Activated CD4-positive, alpha-beta memory T cell treated with anti-CD3 and anti-CD28 coated beads for 36 hours (primary cell): ENCODE measurements around the gene ABHD2. TPM values are rescaled to one million over a fixed set of nuclear protein-coding genes. Genes with fewer than 3 reads are reported as not detected.
A peak's percentile ranks its signal among the peaks of the same experiment; 100 is the strongest.

ENCODE experiments used
- CTCF ChIA-PET: fragments of 350-600 bp; sonication (Branson Sonifier 250); formaldehyde crosslinking; loops from one replicate; lab custom pipeline; 2021; ENCODE audit warnings: antibody characterized with exemption, inconsistent platforms; lab: Charles Lee
- POLR2A ChIA-PET: fragments of 350-600 bp; sonication (Branson Sonifier 250); formaldehyde crosslinking; loops from one replicate; lab custom pipeline; 2021; ENCODE audit warnings: antibody characterized with exemption; lab: Charles Lee
- DNase-seq: peaks from one replicate; pipeline ENCODE4 v3.0.0-alpha.2; 2020
- H3K27ac Mint-ChIP-seq: one replicate; pipeline ENCODE4 v1.8.0; 2021; ENCODE audit warnings: mixed read lengths
- H3K27me3 Mint-ChIP-seq: one replicate; pipeline ENCODE4 v1.8.0; 2021; ENCODE audit warnings: mixed read lengths
- H3K36me3 Mint-ChIP-seq: one replicate; pipeline ENCODE4 v1.8.0; 2021; ENCODE audit warnings: mixed read lengths
- H3K4me1 Mint-ChIP-seq: one replicate; pipeline ENCODE4 v1.8.0; 2021; ENCODE audit warnings: low read depth, mixed read lengths
- H3K4me3 Mint-ChIP-seq: one replicate; pipeline ENCODE4 v1.8.0; 2021; ENCODE audit warnings: mild to moderate bottlenecking, mixed read lengths
- H3K9me3 Mint-ChIP-seq: one replicate; pipeline ENCODE4 v1.8.0; 2021; ENCODE audit warnings: mixed read lengths
- intact Hi-C: fragments of 100-400 bp; cut with micrococcal nuclease; formaldehyde crosslinking; loops from one replicate; pipeline ENCODE4 v1.15.1; 2023
- total RNA-seq, 2 experiments: library from RNA; stranded (reverse); gene quantifications; one replicate each; pipeline ENCODE4 v1.2.3, GENCODE V29; 2021

Gene ABHD2
- total RNA-seq, 2 experiments from 2014 or later = 36.0 to 38.5 TPM

DNA sequence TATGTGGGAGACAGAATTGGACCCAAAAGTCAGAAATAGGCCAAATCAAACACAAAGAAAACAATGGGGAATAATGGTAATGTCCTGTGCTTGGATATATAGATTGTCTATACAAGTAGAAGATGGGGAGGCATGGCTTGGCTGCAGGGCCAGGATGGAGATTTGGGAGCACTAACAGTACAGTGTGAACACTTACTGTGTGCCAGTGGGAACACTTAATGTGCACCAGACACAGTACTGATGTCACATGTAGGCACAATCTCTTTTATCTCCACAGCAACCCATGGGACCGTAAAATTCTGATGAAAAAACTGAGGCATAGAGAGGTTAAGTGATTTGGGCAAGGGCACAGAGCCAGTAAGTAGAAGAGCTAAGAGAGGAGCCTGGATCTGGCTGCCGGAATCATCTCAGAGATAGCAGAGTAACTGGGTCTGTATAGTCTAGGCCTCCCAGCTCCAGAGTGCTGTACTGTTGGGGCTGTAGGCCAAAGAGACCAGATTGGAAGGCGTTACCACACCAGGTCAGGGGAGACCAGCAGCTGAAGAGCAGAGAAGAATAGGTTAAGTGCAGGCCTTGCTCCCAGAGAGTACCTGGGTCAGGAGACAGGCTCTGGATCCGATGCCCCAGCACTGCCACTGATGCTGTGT, 69.8 kb downstream of the ABHD2 start:
- CTCF ChIA-PET = interaction anchor here (0.5 to 1.5 kb wide), 5 partner anchors 8 to 129 kb away, joined by 3 to 6 read pairs (median 3); no protein-coding TSS in a partner anchor
- intact Hi-C loops = no loop called here
- POLR2A ChIA-PET = no interaction called here
- DNase-seq = no peak
- Mint-ChIP-seq H3K27ac (no peak overlapping the region), H3K36me3 (peaks cover 13% of the 10 kb centered on the region), H3K4me1 (no peaks in the 10 kb centered on the region), H3K4me3 (no peak overlapping the region), H3K27me3 (no peaks in the 10 kb centered on the region), H3K9me3 (no peaks in the 10 kb centered on the region)

DNA sequence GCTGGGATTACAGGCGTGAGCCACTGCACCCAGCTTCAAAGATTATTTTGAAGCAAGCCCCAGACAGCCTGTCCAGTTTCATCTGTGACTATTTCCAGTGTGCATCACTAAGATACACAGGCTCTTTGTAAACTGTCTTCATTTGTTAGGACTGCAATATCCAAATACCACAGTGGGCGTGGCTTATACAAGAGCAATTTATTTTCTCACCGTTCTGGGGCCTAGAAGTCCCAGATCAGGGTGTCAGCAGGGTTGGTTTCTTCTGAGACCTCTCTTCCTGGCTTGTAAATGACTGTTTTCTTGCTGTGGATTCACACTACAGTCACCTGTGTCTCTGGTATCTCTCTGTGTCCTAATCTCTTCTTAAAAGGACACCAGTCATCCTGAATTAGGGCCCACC, 73.4 kb downstream of the ABHD2 start:
- no peaks in the 10 kb centered on the region for H3K27me3 Mint-ChIP-seq
- no peak for DNase-seq
- H3K4me3 Mint-ChIP-seq = no peak overlapping the region
- H3K9me3 Mint-ChIP-seq = no peaks in the 10 kb centered on the region
- peaks cover 2% of the 10 kb centered on the region for H3K36me3 Mint-ChIP-seq
- ChIA-PET CTCF (interaction anchor here (0.6 to 2.9 kb wide), 4 partner anchors 10 to 104 kb away, joined by 3 to 15 read pairs (median 4); no protein-coding TSS in a partner anchor), POLR2A (no interaction called here)
- intact Hi-C loops = loop anchor here (10.0 kb wide), 1 partner anchor 537 kb away; the partner anchor contains the start of gene AEN
- H3K27ac Mint-ChIP-seq = no peak overlapping the region
- H3K4me1 Mint-ChIP-seq = peaks cover 8% of the 10 kb centered on the region

- intact Hi-C loops = loop anchor here (10.0 kb wide), 1 partner anchor 539 kb away; the partner anchor contains the start of gene AEN
- Mint-ChIP-seq H3K27me3 (no peaks in the 10 kb centered on the region), H3K27ac (no peak overlapping the region), H3K4me1 (peaks cover 21% of the 10 kb centered on the region), H3K36me3 (peaks cover 2% of the 10 kb centered on the region), H3K9me3 (no peaks in the 10 kb centered on the region), H3K4me3 (no peak overlapping the region)
- POLR2A ChIA-PET = no interaction called here
- DNase-seq = no peak
- CTCF ChIA-PET = interaction anchor here (2.4 kb wide), 1 partner anchor 14 kb away, joined by 9 read pairs; no protein-coding TSS in a partner anchor
Measured at GRCh38 chr15:89163271-89164055, 75.2 kb downstream of the ABHD2 start.

- Mint-ChIP-seq H3K36me3 (peaks cover under 1% of the 10 kb centered on the region), H3K4me3 (no peak overlapping the region), H3K27ac (no peak overlapping the region), H3K9me3 (no peaks in the 10 kb centered on the region), H3K27me3 (no peaks in the 10 kb centered on the region), H3K4me1 (peaks cover 29% of the 10 kb centered on the region)
- POLR2A ChIA-PET = no interaction called here
- CTCF ChIA-PET = interaction anchor here (0.7 to 4.5 kb wide), 3 partner anchors 13 to 260 kb away, joined by 3 to 20 read pairs (median 9); no protein-coding TSS in a partner anchor
- DNase-seq = no peak
- intact Hi-C loops = loop anchor here (5.0 to 10.0 kb wide), 3 partner anchors 37 to 540 kb away; partner anchors contain the start of gene AEN
Measured at GRCh38 chr15:89164712-89165211, 76.5 kb downstream of the ABHD2 start.

- no peak for DNase-seq
- Mint-ChIP-seq H3K9me3 (no peaks in the 10 kb centered on the region), H3K36me3 (peaks cover 2% of the 10 kb centered on the region), H3K4me3 (no peak overlapping the region), H3K27ac (peak overlapping the region; percentile 13), H3K4me1 (peaks cover 29% of the 10 kb centered on the region), H3K27me3 (no peaks in the 10 kb centered on the region)
- ChIA-PET POLR2A (no interaction called here), CTCF (interaction anchor here (0.6 to 4.5 kb wide), 5 partner anchors 8 to 261 kb away, joined by 3 to 81 read pairs (median 20); no protein-coding TSS in a partner anchor)
- intact Hi-C loops = loop anchor here (2.0 to 10.0 kb wide), 4 partner anchors 38 to 541 kb away; partner anchors contain the start of gene AEN
Measured at GRCh38 chr15:89165677-89166076, 77.4 kb downstream of the ABHD2 start.

DNA sequence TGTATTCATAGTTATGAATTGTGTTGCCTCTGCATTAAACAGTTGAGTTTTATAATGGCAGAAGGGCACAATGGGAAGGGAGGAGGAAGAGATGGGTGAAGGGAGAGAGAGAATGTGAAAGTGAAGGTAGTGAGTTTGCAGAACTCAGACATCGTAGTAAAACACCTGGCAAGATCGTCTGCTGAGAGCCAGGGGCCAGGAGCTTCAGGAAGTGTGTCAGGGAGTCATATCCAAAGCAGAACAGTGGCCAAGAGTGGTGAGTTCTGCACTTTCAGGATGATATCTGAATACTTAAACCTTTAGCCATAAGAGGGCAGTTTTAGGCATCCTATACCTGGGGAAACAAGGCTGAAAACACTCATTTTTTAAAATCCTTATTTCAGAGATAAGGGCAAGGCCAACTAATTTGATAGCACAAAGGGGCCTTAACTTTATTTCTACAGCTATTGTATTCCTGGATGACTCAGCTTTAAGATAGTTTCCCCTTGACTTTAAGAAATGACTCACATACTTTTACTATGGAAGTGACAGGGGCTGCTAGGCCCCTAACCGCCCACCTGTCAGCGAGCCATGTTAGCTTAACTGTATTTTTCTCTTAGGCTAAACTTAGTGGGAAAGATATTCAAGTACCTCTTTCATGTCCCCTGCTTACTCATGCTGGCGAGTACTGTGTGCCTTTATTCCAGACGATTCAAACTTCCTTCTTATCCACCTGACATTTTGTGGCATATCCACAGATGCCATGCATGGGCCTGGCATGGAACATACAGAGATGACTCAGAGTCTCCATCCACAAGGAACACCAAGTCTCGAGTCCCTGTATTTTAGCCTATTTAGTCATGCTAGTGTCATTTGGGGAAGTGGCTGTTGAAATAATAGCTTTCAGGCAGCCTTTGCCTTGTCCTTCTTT, 79.3 kb downstream of the ABHD2 start:
- intact Hi-C loops = loop anchor here (1.0 to 10.0 kb wide), 8 partner anchors 13 to 543 kb away; partner anchors contain the start of gene AEN
- no peaks in the 10 kb centered on the region for H3K9me3 Mint-ChIP-seq
- CTCF ChIA-PET = interaction anchor here (0.7 to 4.5 kb wide), 18 partner anchors 10 to 263 kb away, joined by 3 to 81 read pairs (median 6); partner anchors contain the start of gene ABHD2
- peaks cover 29% of the 10 kb centered on the region for H3K4me1 Mint-ChIP-seq
- POLR2A ChIA-PET = interaction anchor here (0.8 to 3.0 kb wide), 9 partner anchors 10 to 529 kb away, joined by 3 to 26 read pairs (median 4); partner anchors contain the start of genes ABHD2 and ISG20
- H3K27me3 Mint-ChIP-seq = no peaks in the 10 kb centered on the region
- peak overlapping the region; percentile 83 for H3K27ac Mint-ChIP-seq
- peak; percentile 85 for DNase-seq
- peak overlapping the region; percentile 44 for H3K4me3 Mint-ChIP-seq
- peaks cover 2% of the 10 kb centered on the region for H3K36me3 Mint-ChIP-seq

DNA sequence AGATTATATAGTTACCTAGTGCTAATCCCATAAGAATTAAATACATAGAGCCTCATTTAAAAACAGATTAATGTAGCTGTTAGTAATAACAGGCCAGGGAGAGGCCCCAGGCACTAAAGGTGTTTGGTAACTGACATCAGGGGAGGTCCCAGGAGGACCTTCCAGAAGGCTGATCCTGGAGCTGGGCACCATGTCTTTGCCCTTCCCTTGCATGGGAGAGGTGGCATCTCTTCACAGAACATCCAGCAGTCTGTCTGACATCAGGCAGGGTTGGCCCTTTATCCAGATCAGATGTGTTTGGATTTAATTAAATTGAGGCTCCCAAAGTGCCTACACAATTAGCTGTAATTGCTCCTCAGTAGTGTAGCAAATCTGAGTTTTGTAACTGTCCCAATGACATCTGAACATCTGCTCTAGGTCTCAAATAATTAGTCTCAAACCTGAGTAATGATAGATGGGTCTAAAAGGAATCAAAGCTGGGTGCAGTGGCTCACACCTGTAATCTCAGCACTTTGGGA, 80.1 kb downstream of the ABHD2 start:
- no peak overlapping the region for H3K4me3 Mint-ChIP-seq
- ChIA-PET CTCF (interaction anchor here (0.9 to 4.5 kb wide), 14 partner anchors 10 to 264 kb away, joined by 3 to 81 read pairs (median 6); partner anchors contain the start of gene ABHD2), POLR2A (interaction anchor here (1.0 to 3.0 kb wide), 6 partner anchors 9 to 530 kb away, joined by 3 to 26 read pairs (median 6); partner anchors contain the start of genes ABHD2 and ISG20)
- no peak for DNase-seq
- intact Hi-C loops = loop anchor here (5.0 to 10.0 kb wide), 3 partner anchors 41 to 544 kb away; partner anchors contain the start of gene AEN
- H3K27ac Mint-ChIP-seq = peak overlapping the region; percentile 83
- H3K4me1 Mint-ChIP-seq = peaks cover 29% of the 10 kb centered on the region
- H3K9me3 Mint-ChIP-seq = no peaks in the 10 kb centered on the region
- H3K27me3 Mint-ChIP-seq = no peaks in the 10 kb centered on the region
- H3K36me3 Mint-ChIP-seq = peaks cover 2% of the 10 kb centered on the region

GRCh38 chr15:89170364-89170763, 82.1 kb downstream of the ABHD2 start:
- Mint-ChIP-seq H3K9me3 (no peaks in the 10 kb centered on the region), H3K4me1 (peaks cover 29% of the 10 kb centered on the region), H3K36me3 (peaks cover 2% of the 10 kb centered on the region), H3K27me3 (no peaks in the 10 kb centered on the region), H3K27ac (no peak overlapping the region), H3K4me3 (no peak overlapping the region)
- ChIA-PET POLR2A (no interaction called here), CTCF (interaction anchor here (0.7 to 10.7 kb wide), 15 partner anchors 10 to 113 kb away, joined by 3 to 276 read pairs (median 9); partner anchors contain the start of gene ABHD2)
- DNase-seq = no peak
- intact Hi-C loops = no loop called here

GRCh38 chr15:89171136-89172072, 83.1 kb downstream of the ABHD2 start:
- intact Hi-C loops = no loop called here
- peak; percentile 53 for DNase-seq
- POLR2A ChIA-PET = no interaction called here
- peaks cover 5% of the 10 kb centered on the region for H3K36me3 Mint-ChIP-seq
- CTCF ChIA-PET = interaction anchor here (0.6 to 10.7 kb wide), 36 partner anchors 9 to 281 kb away, joined by 3 to 276 read pairs (median 4); partner anchors contain the start of gene ABHD2
- no peak overlapping the region for H3K4me3 Mint-ChIP-seq
- H3K27me3 Mint-ChIP-seq = no peaks in the 10 kb centered on the region
- no peak overlapping the region for H3K27ac Mint-ChIP-seq
- H3K4me1 Mint-ChIP-seq = peaks cover 24% of the 10 kb centered on the region
- H3K9me3 Mint-ChIP-seq = no peaks in the 10 kb centered on the region

DNA sequence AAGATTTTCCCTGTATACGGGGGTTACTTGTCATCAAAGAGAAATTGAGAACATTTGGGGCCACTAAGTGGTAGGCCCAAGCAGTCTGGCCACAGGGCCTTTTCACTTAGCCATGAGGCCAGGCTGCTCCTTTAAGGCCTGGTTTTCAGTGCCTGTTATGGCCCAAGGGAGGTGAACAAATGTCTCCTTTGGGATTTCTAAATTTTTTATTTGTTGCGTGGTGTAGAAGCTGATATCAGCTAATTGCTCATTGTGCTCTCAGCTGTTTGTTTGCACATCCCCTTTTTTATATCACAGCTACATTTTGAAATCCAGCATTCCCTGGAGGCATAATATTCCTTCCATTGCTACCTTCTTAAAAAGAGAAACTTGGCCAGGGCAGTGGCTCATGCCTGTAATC, 84.7 kb downstream of the ABHD2 start:
- H3K27me3 Mint-ChIP-seq = no peaks in the 10 kb centered on the region
- CTCF ChIA-PET = interaction anchor here (1.1 to 10.7 kb wide), 10 partner anchors 13 to 275 kb away, joined by 3 to 276 read pairs (median 15); partner anchors contain the start of gene ABHD2
- intact Hi-C loops = no loop called here
- no peaks in the 10 kb centered on the region for H3K9me3 Mint-ChIP-seq
- no peak for DNase-seq
- POLR2A ChIA-PET = no interaction called here
- H3K4me3 Mint-ChIP-seq = no peak overlapping the region
- H3K36me3 Mint-ChIP-seq = peaks cover 13% of the 10 kb centered on the region
- H3K27ac Mint-ChIP-seq = no peak overlapping the region
- peaks cover 20% of the 10 kb centered on the region for H3K4me1 Mint-ChIP-seq
